ENCODE results near the gene MZT2B.
"Not testable (repeated sequence)": the region's sequence is repeated elsewhere in the genome, so short reads cannot be mapped to it uniquely, and the experiment has no call there.

MZT2B gene

DNA sequence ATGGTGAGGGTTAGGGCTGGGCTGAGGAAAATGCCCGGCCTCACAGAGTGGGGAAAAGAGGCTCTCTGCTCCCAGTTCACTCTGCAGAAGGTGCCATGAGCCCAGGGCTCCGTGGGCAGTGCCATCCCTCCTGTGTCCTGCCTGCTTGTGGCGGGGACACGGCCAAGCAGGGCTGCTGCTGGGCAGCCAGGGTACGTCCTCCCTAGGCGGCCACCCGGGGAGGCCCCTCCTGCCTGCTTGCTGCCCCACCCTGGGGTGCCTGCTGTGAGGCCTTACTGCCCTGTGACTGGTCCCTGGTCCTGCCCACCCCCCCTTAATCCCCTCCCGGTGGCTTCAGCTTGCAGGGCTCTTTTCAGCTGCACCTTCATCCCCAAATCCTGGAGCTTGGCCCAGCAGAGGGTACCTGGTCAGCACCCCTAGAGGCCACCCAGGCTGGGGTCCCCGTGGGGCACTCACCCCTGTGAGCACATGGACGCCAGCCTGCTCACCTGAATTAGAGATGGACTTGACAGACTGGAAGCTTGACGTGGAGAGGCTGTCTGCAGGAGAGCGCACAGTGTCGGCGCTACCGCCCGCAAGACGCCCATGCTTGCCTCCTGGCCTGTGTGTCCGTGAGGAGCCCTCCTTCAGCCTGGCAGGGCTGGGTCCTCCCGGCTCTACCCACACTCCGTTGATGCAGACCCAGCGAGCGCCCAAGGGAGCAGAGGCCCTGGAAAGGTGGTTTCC, 40.3 kb upstream of the MZT2B start:
- H3K27me3 ChIP-seq (ENCODE audit: control insufficient read depth, insufficient read depth, low read length); H3K36me3 ChIP-seq (ENCODE audit: control insufficient read depth, insufficient read depth, low read length); H3K9me3 ChIP-seq (ENCODE audit: control insufficient read depth, insufficient read depth, low read length); H3K27ac ChIP-seq (ENCODE audit: low read length); H3K4me1 ChIP-seq (ENCODE audit: control insufficient read depth, insufficient read depth, low read length); DNase-seq (ENCODE audit: low read depth, low spot score); H3K4me3 ChIP-seq (ENCODE audit: low read length): not testable (repeated sequence)
- WGBS (ENCODE audit: insufficient coverage, insufficient read length) = no CpG with 5 or more reads among the region's 22 CpGs

DNA sequence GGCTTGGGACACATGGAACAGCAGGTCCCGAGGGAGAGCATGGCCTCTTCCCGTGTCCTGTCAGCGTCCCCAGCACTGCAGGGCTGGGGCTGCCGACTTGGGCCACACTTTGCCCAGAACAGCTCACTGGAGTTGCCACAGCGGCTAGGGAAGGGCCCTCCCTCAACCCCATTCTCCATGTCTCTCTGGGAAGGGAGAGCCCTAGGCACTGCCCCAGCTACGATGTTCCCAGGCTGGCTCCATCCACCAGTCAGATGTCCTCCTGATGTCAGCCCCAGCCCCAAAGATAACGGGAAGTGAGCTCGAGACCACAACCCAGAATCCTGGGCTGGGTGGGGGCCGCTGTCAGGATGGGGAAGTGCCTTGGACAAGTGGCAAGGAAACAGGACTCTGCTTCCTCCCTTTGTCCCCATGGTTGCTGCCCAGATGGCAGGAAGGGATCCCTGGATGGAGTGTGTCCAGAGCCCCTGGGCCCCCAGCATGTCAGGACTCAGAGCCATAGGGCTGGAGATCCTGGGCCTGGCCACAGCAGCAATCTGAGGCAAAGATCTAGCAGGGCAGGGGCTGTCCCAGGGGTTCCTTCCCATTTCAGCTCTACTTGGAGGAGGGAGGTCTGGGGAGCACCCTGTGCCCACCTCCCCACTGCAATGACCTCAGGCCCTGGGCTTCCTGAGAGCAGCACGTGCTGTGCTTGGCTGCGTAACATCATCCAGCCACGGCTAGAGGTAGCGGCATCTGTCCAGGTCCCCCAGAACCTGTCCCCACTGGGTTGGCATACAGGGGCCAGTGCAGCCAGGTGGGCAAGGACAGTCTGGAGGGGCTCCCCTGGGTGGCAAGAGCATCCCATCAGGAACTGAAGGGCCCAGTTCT, 39.4 kb upstream of the MZT2B start:
- H3K4me3 ChIP-seq (ENCODE audit: low read length); H3K4me1 ChIP-seq (ENCODE audit: control insufficient read depth, insufficient read depth, low read length); H3K27ac ChIP-seq (ENCODE audit: low read length); H3K36me3 ChIP-seq (ENCODE audit: control insufficient read depth, insufficient read depth, low read length); H3K27me3 ChIP-seq (ENCODE audit: control insufficient read depth, insufficient read depth, low read length); H3K9me3 ChIP-seq (ENCODE audit: control insufficient read depth, insufficient read depth, low read length); DNase-seq (ENCODE audit: low read depth, low spot score): not testable (repeated sequence)
- no CpG with 5 or more reads among the region's 13 CpGs for WGBS (ENCODE audit: insufficient coverage, insufficient read length)

DNA sequence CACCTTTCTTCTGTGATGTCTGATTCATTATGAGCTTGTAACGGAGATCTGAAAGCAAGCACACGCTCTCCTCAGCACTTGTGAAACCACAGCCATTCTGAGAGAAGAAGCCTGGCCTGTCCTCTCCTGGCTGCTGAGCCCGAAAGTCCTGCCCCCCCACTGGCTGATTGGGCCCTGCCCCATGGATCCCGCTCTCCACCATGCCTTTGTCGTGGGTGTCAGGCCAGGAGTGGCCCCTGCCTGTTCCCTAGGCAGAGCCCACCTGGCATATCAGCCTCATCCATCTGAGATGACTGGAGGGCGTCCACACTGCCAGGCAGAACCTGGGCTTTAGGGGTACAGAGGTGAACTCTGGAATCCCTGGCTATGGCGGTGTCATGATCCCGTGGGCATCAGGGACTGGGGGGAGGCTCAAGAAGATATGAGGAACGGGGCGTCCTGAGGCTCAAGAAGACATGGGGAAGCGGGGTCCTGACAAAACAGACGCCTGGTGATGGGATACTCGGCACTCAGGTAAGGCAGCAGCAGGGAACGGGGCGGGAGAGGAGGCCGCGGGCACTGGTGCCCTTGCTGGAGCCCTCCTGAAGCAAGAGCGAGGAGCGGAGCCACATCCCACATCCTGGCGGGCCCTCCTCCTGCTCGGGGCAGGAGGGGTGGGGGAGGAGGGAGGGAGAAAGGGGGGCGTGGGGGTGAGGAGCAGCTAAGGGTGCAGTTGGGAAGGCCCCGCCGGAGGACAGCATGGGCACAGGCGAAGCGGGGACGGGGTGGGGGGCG, 38.6 kb upstream of the MZT2B start:
- peak overlapping the region; percentile 50; the same call in 1 of the 2 replicates for H3K4me3 ChIP-seq (ENCODE audit: low read length)
- H3K27ac ChIP-seq (ENCODE audit: low read length); H3K4me1 ChIP-seq (ENCODE audit: control insufficient read depth, insufficient read depth, low read length); H3K27me3 ChIP-seq (ENCODE audit: control insufficient read depth, insufficient read depth, low read length); H3K36me3 ChIP-seq (ENCODE audit: control insufficient read depth, insufficient read depth, low read length); H3K9me3 ChIP-seq (ENCODE audit: control insufficient read depth, insufficient read depth, low read length); DNase-seq (ENCODE audit: low read depth, low spot score): not testable (repeated sequence)
- no CpG with 5 or more reads among the region's 28 CpGs for WGBS (ENCODE audit: insufficient coverage, insufficient read length)

DNA sequence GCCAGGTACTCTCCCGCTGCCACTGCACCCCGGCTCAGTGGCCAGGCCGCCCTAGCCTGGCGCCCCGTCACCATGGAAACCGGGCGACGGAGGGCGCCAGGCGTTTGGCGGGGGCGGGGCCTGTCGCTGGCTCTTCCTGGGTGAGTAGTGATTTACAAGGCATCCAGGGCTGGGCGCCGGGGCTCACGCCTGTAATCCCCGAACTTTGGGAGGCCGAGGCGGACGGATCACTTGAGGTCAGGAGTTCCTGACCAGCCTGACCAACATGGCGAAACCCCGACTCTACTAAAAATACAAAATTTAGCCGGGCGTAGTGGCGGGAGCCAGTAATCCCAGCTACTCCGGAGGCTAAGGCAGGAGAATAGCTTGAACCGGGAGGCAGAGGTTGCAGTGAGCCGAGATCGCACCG, 37.1 kb upstream of the MZT2B start, which contains the start of gene CCDC74B:
Gene CCDC74B, minus strand, starts transcription at position 107 of the 409 bp plus-strand sequence. CDS start 116 bp downstream, outside the sequence.
- H3K27ac ChIP-seq (ENCODE audit: low read length); H3K4me1 ChIP-seq (ENCODE audit: control insufficient read depth, insufficient read depth, low read length); H3K36me3 ChIP-seq (ENCODE audit: control insufficient read depth, insufficient read depth, low read length); H3K27me3 ChIP-seq (ENCODE audit: control insufficient read depth, insufficient read depth, low read length); DNase-seq (ENCODE audit: low read depth, low spot score); H3K9me3 ChIP-seq (ENCODE audit: control insufficient read depth, insufficient read depth, low read length): not testable (repeated sequence)
- no CpG with 5 or more reads among the region's 30 CpGs for WGBS (ENCODE audit: insufficient coverage, insufficient read length)
- peak within 1 kb of the TSS; percentile 50; the same call in 1 of the 2 replicates for H3K4me3 ChIP-seq (ENCODE audit: low read length)

DNA sequence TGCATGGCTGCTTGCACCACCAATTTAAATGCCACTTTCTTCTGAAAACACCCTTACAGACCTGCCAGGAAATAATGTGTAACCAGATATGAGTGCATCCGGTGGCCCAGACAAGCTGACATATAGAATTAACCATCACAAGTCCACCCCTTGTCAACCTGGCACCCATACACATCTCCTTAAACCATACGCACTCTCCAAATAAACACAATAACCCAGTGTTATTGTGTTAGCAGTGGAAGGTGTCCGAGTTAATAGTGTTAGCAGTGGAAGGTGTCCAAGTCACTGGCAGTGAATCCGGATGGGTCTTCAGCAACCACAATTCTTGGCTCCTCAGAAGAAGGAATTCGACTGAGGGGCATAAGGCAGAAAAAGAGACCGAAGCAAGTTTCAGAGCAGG, 33.5 kb upstream of the MZT2B start:
- no CpG with 5 or more reads among the region's 6 CpGs for WGBS (ENCODE audit: insufficient coverage, insufficient read length)

DNA sequence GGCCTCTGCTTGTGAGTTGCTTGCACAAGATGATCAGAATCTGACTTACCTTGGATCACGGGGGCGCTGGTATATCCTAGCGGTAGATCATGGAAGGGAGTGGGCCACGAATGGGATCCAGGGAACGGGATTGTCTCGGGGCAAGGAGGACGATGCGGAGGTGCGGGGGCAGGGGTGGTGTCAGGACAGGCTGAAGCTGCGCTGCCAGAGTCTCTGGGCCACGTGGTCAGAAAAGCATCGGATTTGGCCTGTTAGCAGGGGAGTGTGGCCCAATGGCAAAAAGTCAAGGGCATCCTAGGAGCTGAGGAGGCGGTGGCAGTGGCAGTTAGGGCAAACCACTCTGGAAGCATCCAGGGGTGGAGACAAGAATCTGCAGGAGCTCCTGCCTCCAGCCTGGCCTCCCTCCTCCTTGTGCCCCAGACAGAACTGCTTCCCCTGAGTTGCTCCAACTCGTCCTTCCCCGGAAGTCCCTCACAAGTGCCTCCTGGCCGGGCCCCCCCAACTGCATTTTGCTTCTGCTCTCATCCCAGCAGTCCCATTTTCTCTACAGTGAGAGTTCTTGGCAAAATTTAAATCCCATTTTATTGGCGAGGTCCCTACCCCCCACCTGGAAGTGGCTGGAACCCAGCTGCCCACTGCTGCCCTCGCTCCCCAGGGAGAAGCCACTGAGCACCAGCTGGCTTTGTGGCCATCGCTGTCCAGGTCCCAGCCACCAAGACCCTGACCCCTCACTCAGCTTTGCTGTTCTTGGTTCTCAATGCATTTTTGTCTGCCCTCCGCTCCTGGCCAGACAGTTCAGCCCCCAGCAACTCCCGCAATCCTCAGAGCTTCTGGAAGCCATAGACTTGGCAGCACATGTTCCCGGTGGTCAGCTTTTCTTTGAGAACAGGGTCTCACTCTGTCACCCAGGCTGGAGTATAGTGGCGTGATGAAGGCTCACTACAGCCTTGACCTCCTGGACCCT, 31.6 kb upstream of the MZT2B start:
- peaks cover 21% of the 10 kb centered on the region for H3K36me3 ChIP-seq (ENCODE audit: control insufficient read depth, insufficient read depth, low read length)
- no CpG with 5 or more reads among the region's 23 CpGs for WGBS (ENCODE audit: insufficient coverage, insufficient read length)
- no peak for DNase-seq (ENCODE audit: low read depth, low spot score)

More for the DNA sequence above, 33.5 kb upstream of the MZT2B start:
- H3K9me3 ChIP-seq (ENCODE audit: control insufficient read depth, insufficient read depth, low read length); H3K4me3 ChIP-seq (ENCODE audit: low read length); H3K4me1 ChIP-seq (ENCODE audit: control insufficient read depth, insufficient read depth, low read length); H3K27me3 ChIP-seq (ENCODE audit: control insufficient read depth, insufficient read depth, low read length); DNase-seq (ENCODE audit: low read depth, low spot score); H3K27ac ChIP-seq (ENCODE audit: low read length): not testable (repeated sequence)
- H3K36me3 ChIP-seq (ENCODE audit: control insufficient read depth, insufficient read depth, low read length) = peaks cover 13% of the 10 kb centered on the region

DNA sequence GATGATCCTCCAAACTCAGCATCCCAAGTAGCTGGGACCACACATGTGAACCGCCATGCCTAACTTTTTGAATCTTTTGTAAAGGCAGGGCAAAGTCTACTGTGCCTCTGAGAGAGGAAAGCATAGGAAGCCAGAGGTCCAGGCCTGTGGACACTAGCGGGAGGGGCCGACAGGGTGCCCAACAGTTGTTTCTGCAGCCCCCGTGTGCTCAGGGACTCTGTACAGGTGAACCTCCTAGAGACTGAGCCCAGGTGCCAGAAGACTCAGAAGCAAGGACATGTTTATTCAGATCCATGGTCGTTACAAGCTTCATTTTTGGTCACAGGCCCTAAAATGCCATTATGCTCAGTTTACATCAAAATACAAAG, 30.9 kb upstream of the MZT2B start:
- DNase-seq (ENCODE audit: low read depth, low spot score); H3K4me3 ChIP-seq (ENCODE audit: low read length); H3K9me3 ChIP-seq (ENCODE audit: control insufficient read depth, insufficient read depth, low read length); H3K4me1 ChIP-seq (ENCODE audit: control insufficient read depth, insufficient read depth, low read length); H3K27me3 ChIP-seq (ENCODE audit: control insufficient read depth, insufficient read depth, low read length); H3K27ac ChIP-seq (ENCODE audit: low read length): not testable (repeated sequence)
- no CpG with 5 or more reads among the region's 5 CpGs for WGBS (ENCODE audit: insufficient coverage, insufficient read length)
- peaks cover 23% of the 10 kb centered on the region for H3K36me3 ChIP-seq (ENCODE audit: control insufficient read depth, insufficient read depth, low read length)

More for the DNA sequence above, 31.6 kb upstream of the MZT2B start:
- no peak overlapping the region for H3K27ac ChIP-seq (ENCODE audit: low read length)
- no peak overlapping the region for H3K4me3 ChIP-seq (ENCODE audit: low read length)
- H3K27me3 ChIP-seq (ENCODE audit: control insufficient read depth, insufficient read depth, low read length) = no peaks in the 10 kb centered on the region
- H3K9me3 ChIP-seq (ENCODE audit: control insufficient read depth, insufficient read depth, low read length) = no peaks in the 10 kb centered on the region
- no peaks in the 10 kb centered on the region for H3K4me1 ChIP-seq (ENCODE audit: control insufficient read depth, insufficient read depth, low read length)

DNA sequence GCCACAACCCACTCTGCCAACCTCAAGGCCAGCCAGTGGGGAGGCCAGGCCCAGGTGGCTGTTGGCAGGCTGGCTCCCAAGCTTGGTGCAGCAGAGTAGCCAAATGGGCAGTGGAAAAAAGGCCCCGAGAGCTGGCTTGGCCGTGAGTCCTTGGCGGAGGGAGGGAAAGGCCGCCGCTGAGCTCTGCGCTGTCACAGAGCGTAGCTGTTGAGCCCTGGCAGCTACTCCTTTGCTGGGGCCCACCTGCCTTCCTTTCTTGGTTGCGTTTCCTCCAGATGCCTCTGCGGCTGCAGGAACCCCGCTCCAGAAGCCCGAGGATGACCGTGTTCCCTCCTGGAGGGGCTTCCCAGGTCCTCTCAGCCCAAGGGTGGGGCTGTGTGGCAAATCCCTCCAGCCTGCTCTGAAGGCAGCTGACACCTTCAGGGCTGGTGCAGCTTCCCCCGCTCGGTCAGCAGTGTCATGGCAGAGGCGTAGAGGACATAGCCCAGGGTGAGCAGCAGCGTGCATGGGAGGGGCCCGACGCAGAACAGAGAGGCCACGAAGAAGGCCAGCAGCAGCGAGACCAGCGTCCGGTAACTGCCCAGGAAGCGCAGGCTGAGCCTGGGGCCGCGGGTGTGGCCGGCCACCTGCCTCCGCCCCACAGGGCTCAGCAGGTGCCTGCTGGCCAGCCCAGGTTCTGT, 29.8 kb upstream of the MZT2B start:
- not testable (repeated sequence) for DNase-seq (ENCODE audit: low read depth, low spot score); H3K27ac ChIP-seq (ENCODE audit: low read length); H3K9me3 ChIP-seq (ENCODE audit: control insufficient read depth, insufficient read depth, low read length); H3K27me3 ChIP-seq (ENCODE audit: control insufficient read depth, insufficient read depth, low read length); H3K4me1 ChIP-seq (ENCODE audit: control insufficient read depth, insufficient read depth, low read length); H3K4me3 ChIP-seq (ENCODE audit: low read length)
- H3K36me3 ChIP-seq (ENCODE audit: control insufficient read depth, insufficient read depth, low read length) = peaks cover 23% of the 10 kb centered on the region
- no CpG with 5 or more reads among the region's 27 CpGs for WGBS (ENCODE audit: insufficient coverage, insufficient read length)

DNA sequence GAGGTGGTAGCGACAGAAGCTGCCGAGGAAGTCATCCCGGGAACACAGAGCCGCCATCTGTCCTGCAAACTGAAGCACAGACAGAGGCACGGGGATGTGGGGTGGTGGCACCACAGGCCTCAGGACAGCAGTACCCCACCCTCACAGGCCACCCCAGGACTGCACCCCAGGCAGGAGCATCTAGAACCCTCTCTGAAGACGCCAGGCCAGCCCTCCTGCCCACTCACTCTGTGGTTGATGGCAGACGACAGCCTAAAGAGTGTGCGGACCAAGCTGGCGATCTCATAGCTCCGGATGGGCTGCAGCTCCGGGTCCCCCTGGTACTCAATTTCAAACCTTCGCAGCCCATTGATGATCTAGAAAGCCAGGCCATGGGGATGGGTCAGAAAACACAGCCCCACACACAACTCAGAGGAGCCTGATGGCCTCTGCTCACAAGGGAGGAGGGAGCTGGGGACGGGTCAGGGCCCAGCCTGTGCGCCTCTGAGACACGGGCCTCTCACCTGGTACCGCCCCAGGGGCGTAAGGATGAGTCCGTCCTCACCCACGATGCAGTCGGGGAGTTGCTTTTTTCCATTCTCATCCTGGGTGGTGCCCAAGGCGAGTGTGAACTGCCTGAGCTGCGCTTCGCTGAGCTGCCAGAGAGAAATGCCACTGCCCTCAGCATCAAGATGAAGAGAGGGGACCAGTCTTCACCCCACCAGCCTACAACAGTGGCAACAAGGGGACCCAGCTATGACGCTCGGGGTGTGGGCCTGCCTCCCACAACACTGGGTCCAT, 29.1 kb upstream of the MZT2B start:
- no peak for DNase-seq (ENCODE audit: low read depth, low spot score)
- peaks cover 23% of the 10 kb centered on the region for H3K36me3 ChIP-seq (ENCODE audit: control insufficient read depth, insufficient read depth, low read length)
- H3K27ac ChIP-seq (ENCODE audit: low read length) = no peak overlapping the region
- H3K4me1 ChIP-seq (ENCODE audit: control insufficient read depth, insufficient read depth, low read length) = no peaks in the 10 kb centered on the region
- H3K4me3 ChIP-seq (ENCODE audit: low read length) = no peak overlapping the region
- H3K9me3 ChIP-seq (ENCODE audit: control insufficient read depth, insufficient read depth, low read length) = no peaks in the 10 kb centered on the region
- no peaks in the 10 kb centered on the region for H3K27me3 ChIP-seq (ENCODE audit: control insufficient read depth, insufficient read depth, low read length)
- WGBS (ENCODE audit: insufficient coverage, insufficient read length) = no CpG with 5 or more reads among the region's 25 CpGs
